ENCODE results near the gene COA1. TPM values are rescaled to one million over a fixed set of nuclear protein-coding genes. Genes with fewer than 3 reads are reported as not detected.
"Not testable (repeated sequence)": the region's sequence is repeated elsewhere in the genome, so short reads cannot be mapped to it uniquely, and the experiment has no call there.

Gene COA1
- total RNA-seq, 4 donors from 2014 or later = 25.9 to 36.0 (median 31.1) TPM

DNA sequence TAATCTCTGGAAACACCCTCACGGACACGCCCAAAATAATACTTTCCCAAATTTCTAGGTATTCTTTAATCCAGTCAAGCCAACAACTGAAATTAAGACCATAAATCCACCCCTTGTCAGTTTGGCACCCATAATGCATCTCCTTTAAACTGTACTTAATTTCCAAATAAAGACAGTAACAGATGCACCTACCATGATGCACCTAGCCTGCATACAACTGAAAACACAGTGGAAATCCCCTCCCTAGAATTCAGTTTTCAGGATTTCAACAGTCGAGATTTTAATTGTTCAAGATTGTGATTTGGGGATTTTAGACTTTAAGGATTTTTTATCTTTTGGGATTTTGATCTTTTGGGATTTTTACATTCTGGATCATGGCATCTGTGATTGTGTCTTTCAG, 129.3 kb downstream of the COA1 start:
- TF ChIP-seq, protein P1, sequence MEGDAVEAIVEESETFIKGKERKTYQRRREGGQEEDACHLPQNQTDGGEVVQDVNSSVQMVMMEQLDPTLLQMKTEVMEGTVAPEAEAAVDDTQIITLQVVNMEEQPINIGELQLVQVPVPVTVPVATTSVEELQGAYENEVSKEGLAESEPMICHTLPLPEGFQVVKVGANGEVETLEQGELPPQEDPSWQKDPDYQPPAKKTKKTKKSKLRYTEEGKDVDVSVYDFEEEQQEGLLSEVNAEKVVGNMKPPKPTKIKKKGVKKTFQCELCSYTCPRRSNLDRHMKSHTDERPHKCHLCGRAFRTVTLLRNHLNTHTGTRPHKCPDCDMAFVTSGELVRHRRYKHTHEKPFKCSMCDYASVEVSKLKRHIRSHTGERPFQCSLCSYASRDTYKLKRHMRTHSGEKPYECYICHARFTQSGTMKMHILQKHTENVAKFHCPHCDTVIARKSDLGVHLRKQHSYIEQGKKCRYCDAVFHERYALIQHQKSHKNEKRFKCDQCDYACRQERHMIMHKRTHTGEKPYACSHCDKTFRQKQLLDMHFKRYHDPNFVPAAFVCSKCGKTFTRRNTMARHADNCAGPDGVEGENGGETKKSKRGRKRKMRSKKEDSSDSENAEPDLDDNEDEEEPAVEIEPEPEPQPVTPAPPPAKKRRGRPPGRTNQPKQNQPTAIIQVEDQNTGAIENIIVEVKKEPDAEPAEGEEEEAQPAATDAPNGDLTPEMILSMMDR (IDR thresholded peaks at IDR 0.05) = no peak
- no peak for TF ChIP-seq POLR2A (IDR thresholded peaks at IDR 0.05)
- no peak for DNase-seq (ENCODE audit: low spot score in 2 of 2)
- H3K4me3 ChIP-seq (ENCODE audit: low read depth, poor library complexity, severe bottlenecking) = no peak overlapping the region
- WGBS, 2 donors = 88 to 96% methylated on average over 3 of the region's 3 CpGs
- intact Hi-C loops (cut with DNase I; ENCODE audit: low total_unique reads) = no loop called here

DNA sequence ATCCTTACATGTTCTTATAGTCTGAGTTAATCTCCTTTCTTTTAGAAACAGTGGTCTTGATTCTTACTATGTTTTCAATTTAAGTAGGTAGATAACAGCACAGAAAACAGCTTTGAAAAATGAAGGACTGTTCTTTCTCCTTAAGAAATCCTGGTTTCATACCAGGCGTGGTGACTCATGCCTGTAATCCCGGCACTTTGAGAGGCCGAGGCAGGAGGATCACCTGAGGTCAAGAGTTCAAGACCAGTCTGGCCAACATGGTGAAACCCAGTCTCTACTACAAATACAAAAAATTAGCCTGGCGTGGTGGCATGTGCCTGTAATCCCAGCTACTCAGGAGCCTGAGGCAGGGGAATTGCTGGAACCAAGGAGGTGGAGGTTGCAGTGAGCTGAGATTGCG, 132.9 kb downstream of the COA1 start:
- WGBS, 2 donors = 79% methylated on average over 5 of the region's 5 CpGs
- DNase-seq (ENCODE audit: low spot score in 2 of 2); H3K4me3 ChIP-seq (ENCODE audit: low read depth, poor library complexity, severe bottlenecking); intact Hi-C loops (cut with DNase I; ENCODE audit: low total_unique reads): not testable (repeated sequence)

DNA sequence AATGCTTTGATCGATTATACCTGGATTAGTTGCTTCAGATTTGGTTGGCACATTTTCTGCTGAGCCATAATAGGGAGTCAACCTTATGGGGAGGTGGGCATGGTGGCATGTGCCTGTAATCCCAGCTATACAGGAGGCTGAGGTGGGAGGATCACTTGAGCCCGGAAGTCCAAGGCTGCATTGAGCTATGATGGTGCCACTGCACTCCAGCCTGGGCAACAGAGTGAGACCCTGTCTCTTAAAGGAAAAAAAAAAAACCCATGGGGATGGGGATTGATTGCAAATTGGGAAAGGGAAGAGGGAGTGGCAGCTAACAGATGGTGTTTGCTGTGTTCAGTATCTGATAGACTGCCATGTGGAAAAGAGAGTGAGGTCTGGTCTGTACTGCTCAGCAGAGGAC, 135.3 kb downstream of the COA1 start:
- 86 to 88% methylated on average over 2 of the region's 2 CpGs for WGBS, 2 donors
- no peak for DNase-seq (ENCODE audit: low spot score in 2 of 2)
- no peak for TF ChIP-seq POLR2A (IDR thresholded peaks at IDR 0.05)
- TF ChIP-seq, protein P1 (IDR thresholded peaks at IDR 0.05) = no peak
- intact Hi-C loops (cut with DNase I; ENCODE audit: low total_unique reads) = no loop called here
- no peak overlapping the region for H3K4me3 ChIP-seq (ENCODE audit: low read depth, poor library complexity, severe bottlenecking)

DNA sequence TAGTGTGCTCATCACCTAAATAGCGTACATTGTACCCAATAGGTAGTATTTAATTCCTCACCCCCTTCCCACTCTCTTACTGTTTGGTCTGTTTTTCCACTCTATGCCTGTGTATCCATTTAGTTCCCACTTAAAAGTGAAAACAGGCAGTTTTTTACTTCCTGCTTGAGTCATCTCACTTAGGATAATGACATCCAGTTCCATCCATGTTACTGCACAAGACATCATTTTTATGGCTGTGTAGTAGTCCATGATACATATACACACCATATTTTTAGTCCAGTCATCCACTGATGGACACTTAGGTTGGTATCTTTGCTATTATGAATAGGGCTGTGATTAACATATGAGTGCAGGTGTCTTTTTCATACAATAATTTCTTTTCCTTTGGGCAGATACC, 136.3 kb downstream of the COA1 start:
- H3K4me3 ChIP-seq (ENCODE audit: low read depth, poor library complexity, severe bottlenecking) = no peak overlapping the region
- intact Hi-C loops (cut with DNase I; ENCODE audit: low total_unique reads) = no loop called here
- DNase-seq (ENCODE audit: low spot score in 2 of 2) = no peak
- TF ChIP-seq, protein P1 (IDR thresholded peaks at IDR 0.05) = no peak
- TF ChIP-seq POLR2A (IDR thresholded peaks at IDR 0.05) = no peak
- 97 to 100% methylated on average over 1 of the region's 1 CpG for WGBS, 2 donors

DNA sequence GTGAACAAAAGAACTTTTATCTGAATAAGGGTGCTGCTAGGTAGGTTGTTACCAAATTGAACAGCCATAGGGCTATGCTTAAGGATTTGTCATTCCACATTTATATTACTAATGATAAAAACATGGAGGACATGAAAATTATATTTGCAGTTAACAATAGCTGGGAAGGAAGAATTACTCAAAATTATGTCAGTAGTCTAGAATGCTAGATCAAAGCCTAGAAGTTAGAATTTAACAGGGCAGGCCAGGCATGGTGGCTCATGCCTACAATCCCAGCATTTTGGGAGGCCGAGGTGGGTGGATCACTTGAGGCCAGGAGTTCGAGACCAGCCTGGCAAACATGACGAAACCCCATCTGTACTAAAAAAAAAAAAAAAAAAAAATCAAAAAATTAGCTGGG, 137.0 kb downstream of the COA1 start:
- intact Hi-C loops (cut with DNase I; ENCODE audit: low total_unique reads) = no loop called here
- no peak overlapping the region for H3K4me3 ChIP-seq (ENCODE audit: low read depth, poor library complexity, severe bottlenecking)
- DNase-seq (ENCODE audit: low spot score in 2 of 2) = no peak
- TF ChIP-seq, protein P1 (IDR thresholded peaks at IDR 0.05) = no peak
- TF ChIP-seq POLR2A (IDR thresholded peaks at IDR 0.05) = no peak
- WGBS, 2 donors = 88 to 95% methylated on average over 3 of the region's 3 CpGs

DNA sequence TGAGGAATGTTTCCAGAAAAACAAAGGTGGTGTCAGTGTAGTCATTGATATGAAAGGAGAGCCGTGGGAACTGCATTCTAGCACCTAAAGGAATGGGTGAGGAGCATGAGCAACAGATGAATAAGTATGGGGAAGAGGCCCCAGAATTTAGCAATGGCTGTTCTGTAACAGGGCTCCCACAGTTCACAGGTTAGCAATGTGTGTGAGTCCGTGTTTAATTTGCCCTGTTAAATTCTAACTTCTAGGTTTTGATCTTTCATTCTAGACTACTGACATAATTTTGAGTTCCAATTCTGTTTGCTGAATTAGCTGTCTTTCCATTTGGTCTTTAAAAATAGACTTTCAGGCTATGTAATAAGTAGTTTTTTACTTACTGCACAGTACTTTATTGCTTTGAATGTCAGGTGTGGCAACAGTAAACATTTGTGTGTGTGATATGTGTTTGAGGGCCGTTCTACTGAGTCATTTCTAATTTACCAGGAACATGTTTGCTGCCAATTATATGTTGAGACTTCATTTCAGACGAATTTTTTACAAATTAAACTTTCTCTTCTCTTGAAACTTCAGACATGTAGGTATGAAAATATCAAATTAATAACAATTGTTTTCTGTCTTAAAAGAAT, 137.7 kb downstream of the COA1 start:
- no peak overlapping the region for H3K4me3 ChIP-seq (ENCODE audit: low read depth, poor library complexity, severe bottlenecking)
- TF ChIP-seq, protein P1 (IDR thresholded peaks at IDR 0.05) = no peak
- no peak for TF ChIP-seq POLR2A (IDR thresholded peaks at IDR 0.05)
- no peak for DNase-seq (ENCODE audit: low spot score in 2 of 2)
- intact Hi-C loops (cut with DNase I; ENCODE audit: low total_unique reads) = no loop called here
- 43 to 50% methylated on average over 4 of the region's 4 CpGs for WGBS, 2 donors

Data from lower leg skin (tissue), 4 donors.